HG03066 (cell line): ENCODE results near the gene DMRTC2.

Source experiments
- ATAC-seq: cut with Tn5 transposase; IDR thresholded peaks from one replicate; pipeline ENCODE4 v1.9.1; 2021; ENCODE audit warnings: low read depth; ENCODE audit not compliant: unreplicated experiment

Gene DMRTC2

DNA sequence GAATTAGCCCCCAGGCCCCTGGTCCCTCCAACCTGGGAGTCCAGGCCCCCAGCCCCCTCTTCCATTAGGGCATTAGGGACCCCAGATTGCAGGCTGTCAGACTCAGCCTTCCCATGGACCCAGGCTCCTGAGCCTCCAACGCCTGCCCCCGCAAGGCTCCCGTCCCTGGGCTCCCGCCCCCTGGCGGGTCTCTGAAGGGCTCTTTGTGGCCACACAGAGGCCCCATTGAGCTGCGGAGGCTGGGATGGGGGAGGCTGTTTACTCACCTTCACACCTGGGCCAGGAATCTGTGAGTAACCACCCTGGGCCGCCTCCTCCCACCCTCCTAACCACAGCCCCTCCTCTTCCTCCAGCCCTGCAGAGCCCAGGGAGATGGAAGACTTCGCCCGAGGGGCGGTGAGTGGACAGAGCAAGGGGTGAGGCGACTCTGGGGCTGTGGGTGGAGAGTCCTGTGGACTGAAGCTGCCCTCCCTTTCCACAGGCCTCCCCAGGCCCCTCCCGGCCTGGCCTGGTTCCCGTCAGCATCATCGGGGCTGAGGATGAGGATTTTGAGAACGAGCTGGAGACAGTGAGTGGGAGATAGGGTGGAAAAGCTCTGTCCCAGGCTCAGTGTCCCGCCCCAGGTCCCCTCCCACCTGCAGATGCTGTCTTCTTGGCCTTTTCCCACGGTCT, 43.0 kb downstream of the DMRTC2 start:
- no peak for ATAC-seq

DNA sequence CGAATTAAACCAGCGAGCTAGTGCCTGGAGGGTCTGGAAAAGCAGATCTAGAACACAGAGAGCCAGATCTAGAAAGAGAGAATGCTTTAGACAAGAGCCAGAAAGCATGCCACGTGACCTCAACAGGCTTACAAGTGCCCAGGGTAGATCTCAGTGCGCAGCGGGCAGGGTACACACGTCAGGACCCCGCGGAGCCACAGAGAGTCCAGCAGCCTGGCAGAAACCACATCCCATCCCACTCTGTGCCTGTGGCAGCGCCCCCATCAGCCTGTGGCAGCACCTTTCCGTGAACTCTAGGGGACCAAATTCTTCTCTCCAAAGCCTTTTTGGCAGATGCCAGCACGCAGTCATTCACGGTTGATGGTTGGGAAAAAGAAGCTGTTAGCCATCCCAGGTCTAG, 44.1 kb downstream of the DMRTC2 start:
- no peak for ATAC-seq

DNA sequence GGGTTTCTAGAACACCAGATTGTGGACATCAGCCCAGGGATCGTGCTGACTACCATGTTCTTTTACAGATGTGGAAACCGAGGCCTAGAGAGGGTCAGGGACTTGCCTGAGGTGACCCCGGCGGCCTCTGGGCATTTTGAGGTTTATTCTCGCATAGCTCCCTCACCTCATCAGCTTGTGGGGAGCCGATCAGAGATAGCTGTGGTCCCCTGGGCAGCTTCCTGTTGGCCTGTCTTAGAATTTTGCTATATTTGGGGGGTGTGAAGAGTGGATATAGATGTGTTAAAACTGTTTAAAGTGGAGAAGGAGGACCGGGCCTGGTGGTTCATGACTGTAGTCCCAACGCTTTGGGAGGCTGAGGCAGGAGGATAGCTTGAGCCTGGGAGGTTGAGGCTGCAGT, 45.1 kb downstream of the DMRTC2 start:
- ATAC-seq: no peak

DNA sequence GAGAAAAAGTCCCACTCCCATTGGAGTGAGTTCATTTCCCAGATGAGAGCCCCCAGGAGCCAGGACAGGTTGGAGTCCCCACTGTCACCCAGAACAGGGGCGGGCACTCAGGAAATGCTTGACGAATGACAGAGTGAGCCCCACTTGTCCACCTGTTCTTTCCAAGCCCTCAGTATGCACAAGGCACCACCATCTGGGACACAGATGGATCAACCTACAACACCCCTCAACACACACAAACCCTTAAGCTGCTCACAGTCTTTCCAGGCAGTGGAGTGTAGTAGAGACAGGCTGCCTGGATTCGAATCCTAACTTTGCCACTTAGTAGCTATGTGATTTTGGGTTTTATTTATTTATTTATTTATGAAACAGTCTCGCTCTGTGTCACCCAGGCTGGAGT, 46.1 kb downstream of the DMRTC2 start:
- ATAC-seq: no peak

DNA sequence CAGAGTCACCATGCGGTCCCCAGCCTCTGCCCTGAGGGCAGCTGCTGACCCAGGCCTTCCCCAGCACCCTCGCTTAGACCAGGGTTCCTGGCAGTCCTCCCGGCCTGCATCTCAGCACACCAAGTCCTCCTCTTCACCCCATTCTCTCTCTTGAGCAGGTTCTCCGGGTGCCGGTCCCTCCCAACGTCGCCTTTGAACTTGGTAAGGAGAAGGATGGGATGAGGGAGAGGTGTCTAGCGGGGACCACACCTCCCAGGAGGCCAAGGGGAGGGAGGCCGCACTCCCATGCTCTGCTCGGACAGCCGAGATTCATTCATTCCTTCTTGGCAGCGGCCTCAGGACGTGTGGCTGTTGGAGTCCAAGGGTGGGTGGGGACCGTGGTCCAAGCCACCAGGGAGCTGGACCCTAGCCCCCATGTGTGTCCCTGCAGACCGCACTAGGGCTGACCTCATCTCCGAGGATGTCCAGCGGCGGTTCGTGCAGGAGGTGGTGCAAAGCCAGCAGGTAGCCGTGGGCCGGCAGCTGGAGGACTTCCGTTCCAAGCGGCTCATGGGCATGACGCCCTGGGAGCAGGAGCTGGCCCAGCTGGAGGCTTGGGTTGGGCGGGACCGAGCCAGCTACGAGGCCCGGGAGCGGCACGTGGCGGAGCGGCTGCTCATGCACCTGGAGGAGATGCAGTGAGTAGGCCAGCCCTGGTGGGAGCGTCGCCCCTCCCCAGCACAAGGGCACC, 47.5 kb downstream of the DMRTC2 start:
- ATAC-seq: no peak

DNA sequence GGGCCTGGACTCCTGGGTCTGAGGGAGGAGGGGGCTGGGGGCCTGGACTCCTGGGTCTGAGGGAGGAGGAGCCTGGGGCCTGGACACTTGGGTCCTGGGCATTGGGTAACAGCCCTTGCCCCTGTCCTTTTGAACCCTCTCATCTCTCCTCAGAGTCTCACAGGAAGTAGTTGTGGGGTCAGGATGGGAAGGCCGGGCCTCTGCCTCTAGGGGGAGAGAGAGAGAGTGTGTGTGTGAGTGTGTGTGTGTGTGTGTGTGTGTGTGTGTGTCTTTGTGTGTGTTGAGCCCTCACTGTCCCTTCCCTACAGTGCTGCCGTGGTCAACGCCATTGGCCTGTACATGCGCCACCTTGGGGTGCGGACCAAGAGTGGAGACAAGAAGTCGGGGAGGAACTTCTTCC, 49.1 kb downstream of the DMRTC2 start:
- ATAC-seq: no peak

DNA sequence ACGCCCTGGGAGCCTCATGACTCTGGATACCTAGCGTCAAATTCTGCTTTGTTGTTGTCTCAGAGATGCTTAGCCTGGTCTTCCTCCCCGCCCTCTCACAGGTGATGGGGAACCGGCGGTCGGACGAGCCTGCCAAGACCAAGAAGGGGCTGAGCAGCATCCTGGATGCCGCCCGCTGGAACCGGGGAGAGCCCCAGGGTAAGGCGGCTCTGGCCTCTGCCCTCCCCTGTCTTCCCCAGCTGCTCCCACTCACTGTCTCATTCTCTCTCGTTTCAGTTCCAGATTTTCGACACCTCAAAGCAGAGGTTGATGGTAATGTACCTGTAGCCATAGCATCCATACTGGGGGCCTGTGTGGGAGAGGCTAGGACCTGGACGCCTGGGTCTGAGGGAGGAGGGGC, 49.5 kb downstream of the DMRTC2 start:
- ATAC-seq: no peak

DNA sequence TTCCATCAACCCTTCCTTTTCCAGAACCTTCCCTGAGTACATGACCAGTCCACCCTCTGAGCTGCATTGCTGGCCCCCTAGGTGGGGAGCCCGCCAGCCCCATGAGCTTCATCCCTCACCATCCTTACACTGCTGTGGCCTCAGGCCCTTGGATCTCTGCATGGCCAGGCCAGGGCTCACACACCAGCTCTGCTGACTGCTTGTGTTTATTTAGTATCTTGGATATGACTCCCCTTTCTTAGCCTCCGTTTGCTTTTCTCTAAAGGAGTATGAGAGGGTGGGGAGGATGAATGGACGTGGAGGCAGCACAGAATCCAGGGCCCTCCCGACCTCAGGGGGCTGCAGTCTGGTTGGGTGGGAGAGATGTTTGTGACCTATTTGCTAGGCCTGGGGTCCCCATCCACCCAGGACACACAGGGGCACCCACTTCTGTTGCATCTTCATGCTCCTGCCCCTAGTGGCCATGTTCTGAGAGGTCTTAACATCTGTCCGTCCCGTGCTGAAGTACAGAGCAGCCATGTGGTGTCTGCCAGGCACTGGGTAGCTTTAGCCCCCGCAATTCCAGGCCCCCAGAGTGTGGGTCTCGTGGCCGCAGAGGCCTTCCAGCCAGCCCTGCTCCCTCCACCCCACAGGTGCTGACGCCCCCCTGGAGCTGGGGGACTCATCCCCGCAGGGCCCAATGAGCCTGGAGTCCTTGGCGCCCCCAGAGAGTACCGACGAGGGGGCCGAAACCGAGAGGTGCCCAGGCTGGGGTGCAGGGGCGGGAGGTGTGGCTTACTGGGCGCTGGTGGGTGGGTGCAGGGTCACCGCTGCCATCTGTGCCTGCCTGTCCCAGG, 51.1 kb downstream of the DMRTC2 start:
- no peak for ATAC-seq

DNA sequence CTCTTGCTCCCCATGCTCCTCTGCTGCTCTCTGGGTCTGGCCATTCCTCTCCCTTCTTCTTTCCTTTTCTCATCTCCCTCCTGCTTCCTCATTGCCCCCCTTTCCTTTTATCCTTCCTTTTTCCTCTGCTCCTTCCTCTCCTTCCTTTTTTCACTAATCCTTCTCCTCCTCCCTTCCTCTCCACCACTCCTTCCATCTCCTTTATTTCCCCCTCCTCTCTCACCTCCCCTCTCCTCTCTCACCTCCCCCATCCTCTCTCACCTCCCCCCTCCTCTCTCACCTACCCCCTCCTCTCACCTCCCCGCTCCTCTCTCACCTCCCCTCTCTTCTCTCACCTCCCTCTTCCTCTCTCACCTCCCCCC, 51.7 kb downstream of the DMRTC2 start:
- ATAC-seq: no peak

DNA sequence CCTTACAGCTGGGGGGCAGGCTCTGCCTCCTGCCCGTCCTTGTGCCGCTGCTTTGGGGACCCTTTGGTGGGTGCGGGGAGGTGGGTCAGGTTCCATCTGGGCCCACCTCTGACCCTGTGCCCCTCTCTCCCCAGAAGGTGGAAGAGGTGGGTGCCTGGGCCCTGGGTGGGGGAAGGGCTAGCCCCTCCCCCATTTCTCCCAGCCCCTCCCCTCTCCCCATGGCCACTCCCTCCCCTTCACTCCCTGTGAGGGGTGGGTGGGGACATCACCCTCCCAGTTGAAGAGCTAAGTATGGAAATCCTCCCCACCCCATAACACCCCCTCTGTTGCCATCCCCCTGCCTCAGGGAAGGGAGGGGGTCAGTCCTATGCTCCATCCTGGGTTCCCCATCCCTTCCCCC, 52.3 kb downstream of the DMRTC2 start:
- no peak for ATAC-seq

DNA sequence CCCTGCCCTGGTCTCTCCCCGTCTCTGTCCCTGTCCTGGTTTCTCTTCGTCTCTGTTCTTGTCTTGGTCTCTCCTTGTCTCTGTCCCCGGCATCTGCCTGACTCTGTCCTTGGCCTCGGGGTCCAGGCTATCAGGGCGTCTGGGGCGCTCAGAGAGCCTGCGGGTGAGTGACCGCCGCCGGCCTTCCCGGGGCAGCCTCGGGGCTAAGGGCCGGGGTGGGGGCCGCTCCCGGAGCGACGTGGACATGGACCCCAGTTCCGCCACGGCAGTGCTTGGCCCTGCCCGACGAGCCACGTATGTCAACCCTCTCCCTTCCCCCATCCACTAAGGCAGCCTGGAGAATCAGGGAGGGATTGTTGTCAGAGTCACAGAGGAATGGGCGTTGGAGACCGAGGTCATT, 53.0 kb downstream of the DMRTC2 start:
- no peak for ATAC-seq

DNA sequence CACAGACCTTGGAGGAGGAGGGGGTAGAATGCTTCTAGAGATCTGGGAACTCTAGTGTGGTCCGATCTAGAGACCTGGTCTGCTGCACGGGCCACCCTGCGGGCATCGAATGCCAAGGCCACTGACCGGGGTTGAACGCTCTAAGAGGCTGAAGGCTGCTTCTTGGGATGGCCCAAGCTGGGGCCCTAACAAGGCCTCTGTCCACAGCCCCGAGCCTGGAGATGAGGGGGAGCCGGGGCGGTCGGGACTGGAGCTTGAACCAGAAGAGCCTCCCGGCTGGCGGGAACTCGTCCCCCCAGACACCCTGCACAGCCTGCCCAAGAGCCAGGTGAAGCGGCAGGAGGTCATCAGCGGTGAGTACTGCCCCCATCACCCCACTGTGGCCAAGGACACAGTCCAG, 53.4 kb downstream of the DMRTC2 start:
- ATAC-seq: no peak
